Left ventricle myocardium superior (tissue), 1 donor: Measurements from ENCODE around the gene SYCP2L. TPM values are rescaled to one million over a fixed set of nuclear protein-coding genes. Genes with fewer than 3 reads are reported as not detected.
"Not testable (repeated sequence)": the region's sequence is repeated elsewhere in the genome, so short reads cannot be mapped to it uniquely, and the experiment has no call there.

Source experiments
- ATAC-seq: fragments of 200-7000 bp; cut with Tn5 transposase; one replicate; pipeline ENCODE4 v1.9.1; 2020; ENCODE audit warnings: mild to moderate bottlenecking, moderate library complexity
- DNase-seq: peaks from one replicate; pipeline ENCODE4 v3.0.0-alpha.2; 2020
- intact Hi-C: fragments of 100-400 bp; cut with micrococcal nuclease; formaldehyde crosslinking; loops from one replicate; pipeline ENCODE4 v1.11.0; 2022
- total RNA-seq: library from RNA; stranded (reverse); fragmentation: NEBNext Ultra II Directional; extraction: Animal tissue kit (Norgen Biotek cat#: 25700); gene quantifications from one replicate; pipeline ENCODE4 v1.2.1, GENCODE V29; 2021
- donor health status: DM: no; HTN: yes; CAD: no; lungs with severe emphysema.

The SYCP2L gene
- total RNA-seq, 1 donor from 2014 or later, result 1.1 TPM

DNA sequence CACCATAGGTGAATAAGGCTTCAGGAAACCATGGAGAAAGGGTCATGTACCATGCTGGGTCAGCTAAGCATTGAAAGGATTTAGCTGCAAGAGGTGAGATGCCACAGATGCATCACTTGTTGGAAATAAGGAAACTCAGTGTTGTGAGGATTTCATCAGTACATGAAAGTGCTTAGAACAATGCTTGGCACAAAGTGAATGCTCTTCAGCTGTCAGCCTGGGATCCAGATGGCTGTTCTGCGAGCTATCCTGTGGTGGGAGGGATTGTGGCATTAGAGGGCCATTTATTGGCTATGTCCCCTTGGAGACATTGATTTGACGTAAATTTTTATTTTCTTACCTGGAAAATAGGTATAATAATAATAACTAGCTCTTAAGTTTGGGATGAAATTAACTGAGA lies 104.3 kb downstream of the SYCP2L start:
- ATAC-seq (no peak), DNase-seq (no peak)
- intact Hi-C loops, result no loop called here

DNA sequence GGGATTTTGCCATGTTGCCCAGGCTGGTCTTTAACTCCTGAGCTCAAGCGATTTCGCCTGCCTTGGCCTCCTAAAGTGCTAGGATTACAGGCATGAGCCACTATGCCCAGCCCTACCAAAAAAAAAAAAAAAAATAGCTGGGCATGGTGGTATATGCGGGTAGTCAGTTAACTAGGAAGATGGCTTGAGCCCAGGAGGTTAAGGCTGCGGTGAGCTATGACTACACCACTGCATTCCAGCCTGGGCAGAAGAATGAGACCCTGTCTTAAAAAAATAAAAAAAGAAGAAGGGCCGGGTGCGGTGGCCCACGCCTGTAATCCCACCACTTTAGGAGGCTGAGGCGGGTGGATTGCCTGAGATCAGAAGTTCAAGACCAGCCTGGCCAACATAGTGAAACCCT lies 107.0 kb downstream of the SYCP2L start:
- intact Hi-C loops, result no loop called here
- ATAC-seq (no peak), DNase-seq (no peak)

DNA sequence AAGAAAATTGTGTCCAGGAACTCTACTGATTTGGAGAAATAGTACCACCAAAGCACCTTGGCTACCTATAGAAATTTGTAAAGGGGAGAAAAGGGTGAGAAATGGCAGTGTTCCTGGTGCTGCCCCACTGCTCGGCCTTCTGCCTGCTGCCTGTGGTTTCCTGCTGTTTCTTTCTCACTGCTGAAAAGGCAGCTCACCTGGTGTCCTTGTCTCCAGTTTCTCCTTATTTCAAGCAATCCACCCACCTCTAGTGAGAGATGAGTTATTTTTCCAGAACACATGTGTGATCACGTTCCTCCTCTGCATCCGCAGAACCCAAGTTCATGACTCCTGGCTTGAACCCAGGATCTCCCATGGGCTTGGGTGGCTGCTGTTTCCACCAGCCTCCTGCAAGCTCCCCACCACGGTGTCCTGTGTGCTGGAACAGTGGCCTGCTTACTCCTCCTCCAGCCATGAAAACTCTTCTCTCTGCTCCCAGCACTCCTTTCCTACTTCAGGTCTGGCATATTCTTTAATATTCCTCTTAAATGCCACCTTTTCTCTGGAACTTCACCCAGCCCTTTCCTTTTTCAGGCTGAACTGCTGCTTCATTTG lies 108.4 kb downstream of the SYCP2L start:
- intact Hi-C loops, result no loop called here
- DNase-seq, result peak; percentile 40
- ATAC-seq, result peak; percentile 39

DNA sequence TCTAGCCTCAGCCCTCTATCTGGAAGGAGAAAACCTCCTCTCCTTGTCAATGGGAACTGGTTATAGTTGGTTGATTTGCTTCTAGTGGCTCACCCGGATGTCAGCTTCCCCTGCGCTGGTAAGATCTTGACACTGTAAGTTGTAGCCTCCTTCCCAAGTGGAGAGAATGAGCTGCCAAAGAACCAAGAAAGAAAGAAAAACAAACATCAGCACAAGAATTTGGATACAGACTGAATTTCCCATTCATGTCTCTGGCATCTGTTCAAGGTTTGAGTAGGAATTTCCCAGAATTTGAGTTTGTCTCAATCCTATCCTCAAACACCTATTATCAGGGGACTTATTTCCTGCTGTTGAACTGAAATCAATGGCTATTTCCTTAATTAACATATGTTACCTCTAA lies 113.1 kb downstream of the SYCP2L start:
- intact Hi-C loops, result no loop called here
- ATAC-seq (peak; percentile 82), DNase-seq (no peak)

DNA sequence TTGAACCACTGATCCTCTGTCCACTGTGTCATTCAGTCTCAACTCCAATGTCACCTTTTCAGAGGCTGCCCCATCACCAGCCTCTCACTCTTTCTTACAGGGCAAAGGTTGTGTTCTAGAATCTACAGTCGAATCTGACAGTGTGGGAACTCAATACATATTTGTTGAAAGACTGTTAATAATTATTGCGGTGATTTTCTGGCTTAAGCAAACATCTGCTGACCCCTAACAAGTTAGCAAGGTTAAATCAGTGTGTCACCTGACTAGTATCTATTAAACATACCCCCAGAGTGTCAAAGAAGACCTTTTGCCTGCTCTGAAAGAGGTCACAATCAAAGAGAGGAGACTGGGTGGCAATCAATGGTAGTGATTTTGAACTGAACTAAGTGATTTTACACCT lies 115.3 kb downstream of the SYCP2L start:
- ATAC-seq (no peak), DNase-seq (no peak)
- intact Hi-C loops, result no loop called here

DNA sequence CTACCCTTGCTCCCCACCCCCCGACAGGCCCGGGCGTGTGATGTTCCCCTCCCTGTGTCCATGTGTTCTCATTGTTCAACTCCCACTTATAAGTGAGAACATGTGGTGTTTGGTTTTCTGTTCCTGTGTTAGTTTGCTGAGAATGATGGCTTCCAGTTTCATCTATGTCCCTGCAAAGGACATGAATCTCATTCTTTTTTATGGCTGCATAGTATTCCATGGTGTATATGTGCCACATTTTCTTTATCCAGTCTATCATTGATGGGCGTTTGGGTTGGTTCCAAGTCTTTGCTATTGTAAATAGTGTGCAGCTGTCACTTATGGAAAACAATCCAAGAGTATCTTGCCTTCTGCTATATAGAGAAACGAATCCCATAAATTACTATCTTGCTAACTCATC lies 116.4 kb downstream of the SYCP2L start:
- DNase-seq, intact Hi-C loops, ATAC-seq: not testable (repeated sequence)

DNA sequence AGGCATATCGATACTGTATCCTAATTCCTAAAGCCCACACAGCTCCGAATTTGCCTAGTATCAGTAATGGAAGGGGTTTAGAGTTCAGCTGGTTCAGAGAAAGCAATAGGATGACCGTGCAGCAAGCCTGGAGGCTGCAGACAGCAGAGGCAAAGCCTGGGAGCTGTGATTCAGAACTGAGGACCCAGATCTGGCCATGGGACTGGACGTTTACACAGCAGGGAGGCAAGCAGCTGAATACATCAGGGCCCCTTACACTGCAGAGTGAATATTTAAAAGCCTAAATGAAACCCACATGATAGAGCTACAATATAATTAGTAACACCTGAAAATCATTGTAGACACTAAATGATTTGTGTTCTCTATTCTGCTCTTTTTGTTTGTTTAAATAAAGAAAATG lies 119.2 kb downstream of the SYCP2L start:
- no peak for DNase-seq
- intact Hi-C loops, result no loop called here
- ATAC-seq, result no peak

DNA sequence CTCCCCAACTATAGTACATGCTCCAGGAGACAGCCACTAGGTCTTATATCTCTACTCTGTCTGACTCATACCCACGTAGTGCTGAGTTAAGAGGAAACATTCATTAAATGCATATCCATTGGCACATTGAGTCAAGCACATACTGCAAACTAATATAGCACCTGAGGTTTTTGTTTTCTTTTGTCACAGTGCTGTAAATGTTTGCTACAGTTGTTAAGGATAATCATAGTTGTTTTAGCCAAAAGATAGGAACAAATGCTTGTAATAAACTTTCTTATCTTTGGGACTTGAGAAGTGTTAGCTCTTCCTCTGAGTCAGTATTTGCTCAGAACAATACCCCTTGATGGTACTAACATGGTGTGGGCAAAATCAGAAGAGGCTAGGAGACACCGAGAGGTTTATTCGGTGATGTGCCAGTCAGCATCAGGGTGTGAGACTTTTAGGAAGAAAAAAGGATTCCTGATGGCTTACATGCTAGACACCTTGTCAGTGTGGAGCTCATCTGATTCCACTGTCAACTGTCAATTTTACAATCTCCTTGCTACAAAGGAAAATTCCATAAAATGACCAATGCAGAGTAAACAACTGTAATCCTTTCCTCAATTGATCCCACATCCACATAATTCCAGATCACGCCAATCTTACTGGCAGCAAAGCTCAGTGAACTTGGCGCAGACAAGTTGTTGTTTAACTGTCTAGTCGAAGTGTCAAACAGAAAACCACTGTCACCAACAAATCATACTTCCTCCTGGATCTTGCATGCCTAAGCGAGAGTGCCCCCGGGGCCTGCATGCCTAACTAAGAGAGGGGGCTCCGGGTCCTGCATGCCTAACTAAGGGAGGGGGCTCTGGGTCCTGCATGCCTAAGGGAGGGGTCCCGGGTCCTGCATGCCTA lies 121.1 kb downstream of the SYCP2L start:
- no peak for DNase-seq
- intact Hi-C loops, result no loop called here
- ATAC-seq, result no peak

DNA sequence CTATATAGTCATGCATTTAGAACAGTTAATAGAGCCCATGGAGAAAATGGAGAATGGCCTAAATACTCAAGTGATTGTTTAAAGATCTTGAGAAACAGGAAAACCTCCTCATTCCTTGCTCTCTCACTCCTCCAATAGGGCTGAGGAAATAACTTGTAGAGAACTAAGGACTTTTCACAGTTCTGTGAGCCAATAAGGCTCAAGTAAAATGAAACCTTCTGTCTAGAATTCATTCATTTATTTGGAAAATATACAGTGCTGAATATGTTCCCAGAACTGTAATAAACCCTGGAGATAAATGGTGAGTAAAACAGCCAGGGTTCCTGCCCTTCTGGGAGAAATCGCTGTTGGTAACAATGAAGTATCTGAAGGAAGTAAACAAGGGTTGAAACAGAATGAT lies 122.0 kb downstream of the SYCP2L start:
- ATAC-seq (peak; percentile 38), DNase-seq (no peak)
- intact Hi-C loops, result no loop called here

DNA sequence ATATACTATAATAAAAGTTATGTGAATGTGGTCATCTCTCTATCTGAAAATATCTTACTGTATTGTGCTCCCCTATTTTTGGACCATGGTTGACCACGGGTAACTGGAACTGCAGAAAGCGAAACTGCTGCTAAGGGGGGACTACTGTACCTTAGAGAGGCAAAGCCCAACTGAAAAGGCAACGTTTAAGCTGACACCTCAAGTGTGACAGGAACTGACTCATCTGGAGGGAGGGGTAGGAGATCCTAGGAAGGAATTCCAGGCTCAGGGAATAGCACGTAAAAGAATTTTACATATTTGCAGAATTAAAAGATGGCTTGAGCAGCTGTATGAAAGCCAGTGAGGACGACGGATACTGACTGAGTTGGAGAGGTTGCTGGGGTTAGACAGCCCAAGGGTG lies 122.5 kb downstream of the SYCP2L start:
- intact Hi-C loops, result no loop called here
- DNase-seq (no peak), ATAC-seq (no peak)

DNA sequence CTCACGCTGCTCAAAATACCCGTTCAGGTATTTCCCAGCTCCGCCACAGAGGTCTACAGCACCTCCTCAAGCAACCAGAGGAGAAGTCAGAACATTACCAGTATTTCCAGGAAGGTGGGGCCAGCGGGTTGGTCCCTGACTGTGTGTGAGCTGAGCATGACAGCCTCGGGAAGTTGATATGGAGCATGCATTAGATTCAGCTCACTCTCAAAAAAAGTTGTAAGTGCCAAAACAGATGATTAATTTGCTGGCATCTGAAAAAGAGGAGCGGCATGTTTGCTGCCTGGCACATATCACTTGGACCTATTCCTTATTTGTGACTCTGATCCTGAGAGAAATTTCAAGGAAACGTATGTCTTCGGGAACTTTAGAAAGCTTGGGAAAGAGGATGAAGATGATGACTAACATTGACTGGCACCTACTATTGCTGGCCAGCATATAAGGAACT lies 125.0 kb downstream of the SYCP2L start:
- peak; percentile 50 for ATAC-seq
- DNase-seq, result no peak
- intact Hi-C loops, result no loop called here

DNA sequence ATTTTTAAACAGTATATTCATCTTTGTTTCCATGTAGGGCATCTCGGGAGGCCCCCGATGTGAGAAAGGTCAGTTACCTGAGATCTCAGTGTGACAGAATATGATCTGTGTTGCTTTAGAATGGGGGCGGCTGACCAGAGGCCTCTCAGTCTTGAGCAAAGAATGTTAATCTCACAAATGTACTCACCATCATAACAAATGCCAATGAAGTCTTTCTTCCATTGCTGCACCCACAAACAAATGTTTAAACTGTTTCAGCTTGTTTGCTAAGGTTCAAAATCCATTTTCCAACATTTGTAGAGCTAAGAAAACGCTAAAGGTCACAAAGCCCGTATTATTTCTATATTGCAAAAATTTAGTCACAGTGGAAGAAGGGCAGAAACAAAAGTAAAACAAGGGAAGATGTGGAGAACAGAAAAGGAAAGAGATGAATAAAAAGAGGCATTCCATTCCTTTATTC lies 125.5 kb downstream of the SYCP2L start:
- DNase-seq, result no peak
- intact Hi-C loops, result no loop called here
- no peak for ATAC-seq

DNA sequence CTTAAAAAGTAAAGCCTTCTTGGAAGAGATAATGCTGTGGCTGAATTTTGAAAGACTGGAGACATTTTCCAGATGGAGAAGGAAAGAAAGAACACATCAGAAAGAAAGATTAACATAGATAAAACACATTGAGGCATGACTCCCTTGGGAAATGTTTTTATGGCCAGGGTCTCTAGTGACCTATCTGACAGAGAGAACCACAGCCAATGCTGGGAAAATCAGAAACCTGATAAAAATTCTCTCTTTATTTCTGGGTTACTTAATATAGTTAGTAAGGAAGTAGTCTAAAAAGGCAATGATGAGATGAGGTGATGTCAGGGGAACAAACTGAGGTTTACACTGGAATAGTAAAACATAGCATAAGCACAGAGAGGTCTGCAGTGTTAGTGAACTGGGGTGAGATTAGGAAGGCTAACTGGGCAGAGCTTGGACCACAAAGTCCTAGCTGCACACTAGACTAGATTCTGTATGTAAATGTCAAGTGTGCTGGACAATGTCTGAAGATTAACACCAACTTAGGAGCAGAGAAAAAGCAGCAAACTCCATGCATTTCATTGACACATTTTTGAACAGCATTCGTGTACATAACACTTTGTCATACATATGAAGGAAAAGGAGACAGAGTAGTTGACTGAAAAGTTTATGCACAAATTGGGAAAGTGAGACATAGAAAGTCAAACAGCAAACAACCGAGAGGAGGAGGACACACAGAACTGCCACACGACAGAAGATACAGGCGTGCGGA lies 126.3 kb downstream of the SYCP2L start:
- peak; percentile 66 for ATAC-seq
- intact Hi-C loops, result no loop called here

DNA sequence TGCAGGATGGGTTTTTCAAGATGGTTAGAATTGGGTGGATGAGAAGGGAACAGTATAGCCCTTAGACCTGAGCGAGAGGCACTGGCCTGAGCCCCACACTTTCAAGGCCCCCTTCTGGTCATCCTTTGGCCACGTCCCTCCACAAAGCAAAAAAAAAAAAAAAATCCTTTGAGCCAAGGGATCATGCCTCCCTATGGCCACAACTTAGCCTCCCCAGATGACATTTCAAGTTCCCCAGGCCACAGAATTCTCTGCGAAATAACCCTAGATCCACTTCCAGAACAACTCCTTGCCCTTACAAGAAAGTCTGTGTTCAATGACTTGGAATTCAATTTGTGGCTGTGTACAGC lies 126.8 kb downstream of the SYCP2L start:
- DNase-seq (no peak), ATAC-seq (no peak)
- intact Hi-C loops, result no loop called here

More for the DNA sequence above, 126.3 kb downstream of the SYCP2L start:
- DNase-seq, result no peak

DNA sequence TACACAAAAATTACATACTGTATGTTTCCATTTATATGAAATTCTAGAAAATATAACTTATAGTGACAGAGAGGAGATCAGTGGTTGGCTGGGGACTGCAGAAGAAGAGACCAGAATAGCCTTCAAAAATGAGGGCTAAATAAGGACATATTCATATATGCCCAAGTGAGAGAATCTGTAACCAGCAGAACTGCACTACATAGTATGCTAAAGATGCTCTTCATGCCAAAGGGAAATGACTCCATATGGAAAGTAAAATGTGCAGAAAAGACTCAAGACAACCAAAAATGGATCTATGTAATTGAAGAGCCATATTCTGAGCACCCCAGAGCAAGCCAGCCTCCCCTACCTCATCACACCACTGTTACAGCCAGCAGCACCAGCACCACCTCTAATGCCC lies 128.2 kb downstream of the SYCP2L start:
- ATAC-seq, result no peak
- intact Hi-C loops, result no loop called here
- no peak for DNase-seq

DNA sequence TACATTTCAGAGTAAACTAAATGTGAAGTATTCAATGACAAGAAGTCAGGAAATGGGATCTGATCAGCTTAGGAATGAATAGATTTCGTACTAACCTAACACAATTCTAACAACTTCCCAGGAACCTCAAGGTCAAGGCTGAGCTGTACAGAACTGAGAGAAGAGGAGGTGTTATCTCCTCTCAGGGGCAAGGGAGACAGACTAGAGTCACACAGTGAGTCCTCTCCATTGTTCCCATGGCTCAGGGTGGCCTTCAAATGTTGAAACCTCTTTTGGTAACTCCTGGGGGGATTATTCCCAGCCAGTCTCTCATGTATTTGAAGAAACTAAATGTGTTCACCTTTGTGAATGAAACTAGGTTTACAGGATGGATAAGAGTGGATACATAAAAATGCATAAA lies 129.6 kb downstream of the SYCP2L start:
- no peak for DNase-seq
- intact Hi-C loops, result no loop called here
- ATAC-seq, result no peak

DNA sequence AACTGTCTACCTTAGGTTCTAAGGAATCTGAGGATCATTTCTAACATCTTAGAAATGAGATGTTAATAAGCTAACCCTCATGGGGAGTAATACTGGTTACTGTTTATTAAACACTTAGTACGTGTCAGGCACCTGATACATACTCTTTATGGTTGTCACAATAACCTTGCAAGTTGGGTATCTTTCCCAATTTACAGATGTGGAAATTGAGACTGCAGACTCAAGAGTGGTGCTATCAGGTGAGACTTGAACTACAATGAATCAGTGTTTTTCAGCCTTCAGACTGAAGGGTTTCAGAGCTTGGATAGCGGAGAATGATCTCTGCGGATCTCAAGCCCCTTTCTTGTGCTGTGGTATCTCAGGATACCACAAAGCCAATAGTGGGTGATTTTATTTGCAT lies 130.2 kb downstream of the SYCP2L start:
- ATAC-seq, result no peak
- no peak for DNase-seq
- intact Hi-C loops, result no loop called here

DNA sequence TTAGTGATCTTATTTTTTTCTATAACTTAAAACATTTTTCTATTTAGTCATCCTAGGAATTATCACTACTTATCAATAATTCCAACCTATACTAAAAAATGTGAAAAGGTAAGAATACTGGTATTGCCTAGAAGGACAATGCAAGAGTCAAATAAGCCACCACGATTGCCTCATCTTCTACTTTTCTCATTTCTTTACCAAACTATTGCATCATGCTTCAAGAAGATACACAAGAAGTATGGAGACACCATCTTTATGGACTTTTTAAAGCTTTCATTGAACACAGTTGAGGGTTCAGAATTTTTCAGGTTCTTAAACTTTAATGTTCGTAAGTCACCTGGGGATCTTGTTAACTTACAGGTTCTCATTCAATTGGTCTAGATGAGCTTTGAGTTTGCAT lies 131.4 kb downstream of the SYCP2L start:
- intact Hi-C loops, result no loop called here
- ATAC-seq (no peak), DNase-seq (no peak)

DNA sequence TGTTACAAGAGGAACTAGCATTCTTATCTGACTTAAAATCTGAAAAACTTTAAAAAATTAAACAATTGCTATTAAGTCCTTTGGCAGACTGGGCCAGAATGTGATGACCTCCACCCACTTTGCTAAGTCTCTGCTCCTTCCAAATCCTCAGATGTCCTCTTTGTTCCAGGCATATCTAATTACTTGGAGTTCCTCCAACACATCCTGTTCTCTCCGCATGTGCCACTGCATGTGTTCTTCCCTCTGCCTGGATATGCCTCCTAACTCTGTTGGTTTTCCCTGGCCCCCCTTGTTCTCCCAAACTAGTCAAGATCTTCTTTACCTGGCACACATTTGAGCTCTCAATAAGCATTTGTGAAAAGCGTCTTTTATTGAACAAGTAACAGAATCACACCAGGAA lies 134.2 kb downstream of the SYCP2L start:
- peak; percentile 79 for ATAC-seq
- intact Hi-C loops, result no loop called here
- DNase-seq, result no peak

DNA sequence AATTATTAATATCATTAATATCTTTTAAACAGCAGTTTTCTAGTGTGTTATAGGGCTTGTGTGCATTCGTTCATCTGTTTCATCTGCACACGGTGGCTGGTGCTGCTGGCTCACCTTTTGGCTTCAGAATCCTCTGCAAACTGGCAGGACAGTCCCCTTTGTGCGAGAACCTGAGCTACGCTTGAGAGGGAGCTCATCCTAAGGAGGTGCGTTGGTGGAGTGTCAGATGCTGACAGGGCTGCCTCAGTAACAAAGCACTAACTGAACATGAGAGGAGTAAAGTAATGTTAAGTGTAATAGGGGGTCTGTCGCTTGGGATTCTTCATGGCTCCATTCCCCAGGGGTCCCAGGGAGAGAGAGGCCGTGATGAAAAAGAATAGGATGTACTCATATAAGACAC lies 134.9 kb downstream of the SYCP2L start:
- intact Hi-C loops, result no loop called here
- ATAC-seq, result no peak
- DNase-seq, result no peak
